ENCODE data around the gene CSKMT. TPM values are rescaled to one million over a fixed set of nuclear protein-coding genes. Genes with fewer than 3 reads are reported as not detected.

Gene CSKMT
- total RNA-seq, 6 experiments from 2014 or later = 0.74 to 4.1 (median 2.6) TPM

DNA sequence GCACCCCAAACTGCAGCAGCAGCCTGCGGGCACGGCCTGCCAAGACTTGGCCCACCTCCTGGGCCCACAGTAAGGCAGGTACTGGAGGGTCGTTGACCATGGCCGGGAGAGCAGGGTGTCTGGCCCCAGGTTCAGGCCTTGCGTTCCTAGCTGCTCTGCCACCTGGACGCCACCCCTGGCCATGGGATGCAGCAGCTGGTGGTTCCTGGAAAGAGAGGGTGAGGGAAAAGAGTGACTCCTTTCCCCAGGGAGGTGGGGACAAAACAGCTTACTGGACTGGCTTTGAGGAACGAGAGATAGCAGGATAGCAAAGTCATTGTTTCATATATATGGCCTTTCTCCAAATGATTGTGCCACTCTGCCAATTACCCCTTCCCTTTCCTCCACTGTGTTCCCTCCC is 40.3 kb downstream of the CSKMT start:
- Histone ChIP-seq H3K9me3 (no peaks in the 10 kb centered on the region), H3K27ac (peak overlapping the region in 1 of 3 donors; percentile 10), H3K4me3 (peak overlapping the region; percentile 59 to 70 (median 69)), H3K36me3 (peaks cover 0 to 13% (median 0%) of the 10 kb centered on the region in 4 donors), H3K27me3 (no peaks in the 10 kb centered on the region), H3K4me1 (peaks cover 0 to 24% (median 13%) of the 10 kb centered on the region in 4 donors)
- intact Hi-C loops (cut with DNase I) = no loop called here
- WGBS (ENCODE audit: insufficient coverage, low coverage, low lambda C conversion rate, missing lambda C conversion rate) = 38% methylated on average over 4 of the region's 7 CpGs
- peak in 1 of 3 donors; percentile 28 for DNase-seq
- TF ChIP-seq POLR2A (IDR thresholded peaks at IDR 0.05) = no peak
- TF ChIP-seq, protein P1, sequence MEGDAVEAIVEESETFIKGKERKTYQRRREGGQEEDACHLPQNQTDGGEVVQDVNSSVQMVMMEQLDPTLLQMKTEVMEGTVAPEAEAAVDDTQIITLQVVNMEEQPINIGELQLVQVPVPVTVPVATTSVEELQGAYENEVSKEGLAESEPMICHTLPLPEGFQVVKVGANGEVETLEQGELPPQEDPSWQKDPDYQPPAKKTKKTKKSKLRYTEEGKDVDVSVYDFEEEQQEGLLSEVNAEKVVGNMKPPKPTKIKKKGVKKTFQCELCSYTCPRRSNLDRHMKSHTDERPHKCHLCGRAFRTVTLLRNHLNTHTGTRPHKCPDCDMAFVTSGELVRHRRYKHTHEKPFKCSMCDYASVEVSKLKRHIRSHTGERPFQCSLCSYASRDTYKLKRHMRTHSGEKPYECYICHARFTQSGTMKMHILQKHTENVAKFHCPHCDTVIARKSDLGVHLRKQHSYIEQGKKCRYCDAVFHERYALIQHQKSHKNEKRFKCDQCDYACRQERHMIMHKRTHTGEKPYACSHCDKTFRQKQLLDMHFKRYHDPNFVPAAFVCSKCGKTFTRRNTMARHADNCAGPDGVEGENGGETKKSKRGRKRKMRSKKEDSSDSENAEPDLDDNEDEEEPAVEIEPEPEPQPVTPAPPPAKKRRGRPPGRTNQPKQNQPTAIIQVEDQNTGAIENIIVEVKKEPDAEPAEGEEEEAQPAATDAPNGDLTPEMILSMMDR (IDR thresholded peaks at IDR 0.05) = no peak
- no peak for ATAC-seq

GRCh38 chr11:62705880-62706849 is 41.1 kb downstream of the CSKMT start:
- 6% methylated on average over 36 of the region's 73 CpGs for WGBS (ENCODE audit: insufficient coverage, low coverage, low lambda C conversion rate, missing lambda C conversion rate)

GRCh38 chr11:62706850-62707247 is 41.7 kb downstream of the CSKMT start:
- 67% methylated on average over 5 of the region's 8 CpGs for WGBS (ENCODE audit: insufficient coverage, low coverage, low lambda C conversion rate, missing lambda C conversion rate)
- DNase-seq = no peak
- intact Hi-C loops (cut with DNase I) = no loop called here
- TF ChIP-seq POLR2A (IDR thresholded peaks at IDR 0.05) = no peak
- TF ChIP-seq, protein P1 (IDR thresholded peaks at IDR 0.05) = no peak
- ATAC-seq = no peak
- Histone ChIP-seq H3K4me1 (peaks cover 0 to 35% (median 16%) of the 10 kb centered on the region in 4 donors), H3K27ac (peak overlapping the region in 2 of 3 donors; percentile 63 to 68), H3K36me3 (peaks cover 0 to 17% (median 3%) of the 10 kb centered on the region in 4 donors), H3K27me3 (no peaks in the 10 kb centered on the region), H3K4me3 (peak overlapping the region in 2 of 3 donors; percentile 59 to 70), H3K9me3 (no peaks in the 10 kb centered on the region)

More at GRCh38 chr11:62705880-62706849, 41.1 kb downstream of the CSKMT start:
- Histone ChIP-seq H3K27me3 (no peaks in the 10 kb centered on the region), H3K27ac (peak overlapping the region in 2 of 3 donors; percentile 63 to 68), H3K4me1 (peaks cover 0 to 30% (median 14%) of the 10 kb centered on the region in 4 donors), H3K9me3 (no peaks in the 10 kb centered on the region), H3K36me3 (peaks cover 0 to 17% (median 3%) of the 10 kb centered on the region in 4 donors), H3K4me3 (peak overlapping the region; percentile 59 to 70 (median 69))
- DNase-seq (peak; percentile 97), ATAC-seq (peak; percentile 84 to 91 (median 86))
- intact Hi-C loops (cut with DNase I) = no loop called here
- peak; percentile 41 for TF ChIP-seq POLR2A (IDR thresholded peaks at IDR 0.05)
- TF ChIP-seq, protein P1 (IDR thresholded peaks at IDR 0.05) = no peak

GRCh38 chr11:62707277-62707861 is 42.3 kb downstream of the CSKMT start, which contains the start of the genes BSCL2 and GNG3:
BSCL2 (minus strand) TSS chr11:62707424; CDS start chr11:62707195, 229 bp downstream.
GNG3 (plus strand) TSS chr11:62707676; CDS start chr11:62708296, 620 bp downstream.
- no peaks in the 10 kb centered on the region for H3K9me3 ChIP-seq
- peaks cover 0 to 22% (median 3%) of the 10 kb centered on the region in 4 donors for H3K36me3 ChIP-seq
- TF ChIP-seq, protein P1 (IDR thresholded peaks at IDR 0.05) = no peak
- TF ChIP-seq POLR2A (IDR thresholded peaks at IDR 0.05) = no peak
- peak within 1 kb of the TSS; percentile 59 to 70 (median 69) for H3K4me3 ChIP-seq
- ATAC-seq (no peak), DNase-seq (peak in 1 of 3 donors; percentile 62)
- H3K27ac ChIP-seq = peak within 1 kb of the TSS in 2 of 3 donors; percentile 68 to 96
- peaks cover 0 to 40% (median 19%) of the 10 kb centered on the region in 4 donors for H3K4me1 ChIP-seq
- 100% methylated on average over 2 of the region's 10 CpGs for WGBS (ENCODE audit: insufficient coverage, low coverage, low lambda C conversion rate, missing lambda C conversion rate)
- no peaks in the 10 kb centered on the region for H3K27me3 ChIP-seq
- intact Hi-C loops (cut with DNase I) = no loop called here

All from right lobe of liver (tissue), 6 donors.